ENCODE measurements around the gene MEGF11. TPM values are rescaled to one million over a fixed set of nuclear protein-coding genes. Genes with fewer than 3 reads are reported as not detected.

Gene MEGF11
- total RNA-seq, 1 experiment from 2014 or later: 0.03 TPM

GRCh38 chr15:66071921-66072295 lies 181.6 kb downstream of the MEGF11 start:
- Histone ChIP-seq H3K27me3 (replicated peaks) (peaks cover 48% of the 10 kb centered on the region), H3K4me1 (replicated peaks) (no peaks in the 10 kb centered on the region), H3K9me3 (replicated peaks) (no peaks in the 10 kb centered on the region), H3K27ac (no peak overlapping the region), H3K36me3 (no peaks in the 10 kb centered on the region), H3K4me3 (no peak overlapping the region)
- DNase-seq (ENCODE audit: low read depth in 1 of 2, low spot score in 2 of 2): no peak

GRCh38 chr15:66071160-66071920 lies 182.2 kb downstream of the MEGF11 start:
- Histone ChIP-seq H3K9me3 (replicated peaks) (no peaks in the 10 kb centered on the region), H3K36me3 (no peaks in the 10 kb centered on the region), H3K27ac (no peak overlapping the region), H3K4me3 (no peak overlapping the region), H3K4me1 (replicated peaks) (no peaks in the 10 kb centered on the region), H3K27me3 (replicated peaks) (peaks cover 48% of the 10 kb centered on the region)
- DNase-seq (ENCODE audit: low read depth in 1 of 2, low spot score in 2 of 2): no peak

- no peak for DNase-seq (ENCODE audit: low read depth in 1 of 2, low spot score in 2 of 2)
- H3K27ac ChIP-seq: no peak overlapping the region
- no peaks in the 10 kb centered on the region for H3K36me3 ChIP-seq
- no peak overlapping the region for H3K4me3 ChIP-seq
- no peaks in the 10 kb centered on the region for H3K4me1 ChIP-seq (replicated peaks)
- no peaks in the 10 kb centered on the region for H3K9me3 ChIP-seq (replicated peaks)
- peaks cover 41% of the 10 kb centered on the region for H3K27me3 ChIP-seq (replicated peaks)
These were observed 183.2 kb downstream of the MEGF11 start for GRCh38 chr15:66070220-66070934.

- Histone ChIP-seq H3K27me3 (replicated peaks) (peaks cover 41% of the 10 kb centered on the region), H3K4me3 (no peak overlapping the region), H3K36me3 (no peaks in the 10 kb centered on the region), H3K27ac (no peak overlapping the region), H3K4me1 (replicated peaks) (no peaks in the 10 kb centered on the region), H3K9me3 (replicated peaks) (no peaks in the 10 kb centered on the region)
- DNase-seq (ENCODE audit: low read depth in 1 of 2, low spot score in 2 of 2): no peak
These were observed 183.8 kb downstream of the MEGF11 start for GRCh38 chr15:66069751-66070150.

GRCh38 chr15:66068801-66069200 lies 184.7 kb downstream of the MEGF11 start:
- H3K36me3 ChIP-seq: no peaks in the 10 kb centered on the region
- no peak overlapping the region for H3K27ac ChIP-seq
- no peaks in the 10 kb centered on the region for H3K9me3 ChIP-seq (replicated peaks)
- no peaks in the 10 kb centered on the region for H3K4me1 ChIP-seq (replicated peaks)
- peaks cover 39% of the 10 kb centered on the region for H3K27me3 ChIP-seq (replicated peaks)
- H3K4me3 ChIP-seq: no peak overlapping the region
- no peak for DNase-seq (ENCODE audit: low read depth in 1 of 2, low spot score in 2 of 2)

- no peaks in the 10 kb centered on the region for H3K9me3 ChIP-seq (replicated peaks)
- H3K36me3 ChIP-seq: no peaks in the 10 kb centered on the region
- no peak overlapping the region for H3K4me3 ChIP-seq
- H3K4me1 ChIP-seq (replicated peaks): no peaks in the 10 kb centered on the region
- no peak for DNase-seq (ENCODE audit: low read depth in 1 of 2, low spot score in 2 of 2)
- no peak overlapping the region for H3K27ac ChIP-seq
- peaks cover 35% of the 10 kb centered on the region for H3K27me3 ChIP-seq (replicated peaks)
These were observed 185.9 kb downstream of the MEGF11 start for GRCh38 chr15:66067687-66068086.

- Histone ChIP-seq H3K4me1 (replicated peaks) (no peaks in the 10 kb centered on the region), H3K9me3 (replicated peaks) (no peaks in the 10 kb centered on the region; the same call in 1 of the 2 replicates), H3K27ac (no peak overlapping the region), H3K36me3 (no peaks in the 10 kb centered on the region), H3K27me3 (replicated peaks) (peaks cover 23% of the 10 kb centered on the region), H3K4me3 (no peak overlapping the region)
- DNase-seq (ENCODE audit: low read depth in 1 of 2, low spot score in 2 of 2): no peak
These were observed 187.1 kb downstream of the MEGF11 start for GRCh38 chr15:66066481-66066880.

- Histone ChIP-seq H3K27ac (no peak overlapping the region), H3K4me3 (no peak overlapping the region), H3K9me3 (replicated peaks) (no peaks in the 10 kb centered on the region; the same call in 1 of the 2 replicates), H3K4me1 (replicated peaks) (no peaks in the 10 kb centered on the region), H3K27me3 (replicated peaks) (peaks cover 18% of the 10 kb centered on the region), H3K36me3 (no peaks in the 10 kb centered on the region)
- no peak for DNase-seq (ENCODE audit: low read depth in 1 of 2, low spot score in 2 of 2)
These were observed 187.5 kb downstream of the MEGF11 start for GRCh38 chr15:66066005-66066404.

GRCh38 chr15:66065325-66065724 lies 188.2 kb downstream of the MEGF11 start:
- Histone ChIP-seq H3K4me1 (replicated peaks) (no peaks in the 10 kb centered on the region), H3K4me3 (no peak overlapping the region), H3K27ac (no peak overlapping the region), H3K27me3 (replicated peaks) (peaks cover 12% of the 10 kb centered on the region), H3K36me3 (no peaks in the 10 kb centered on the region), H3K9me3 (replicated peaks) (no peaks in the 10 kb centered on the region; the same call in 1 of the 2 replicates)
- no peak for DNase-seq (ENCODE audit: low read depth in 1 of 2, low spot score in 2 of 2)

- Histone ChIP-seq H3K27me3 (replicated peaks) (peaks cover 15% of the 10 kb centered on the region), H3K4me3 (no peak overlapping the region)
- DNase-seq (ENCODE audit: low read depth in 1 of 2, low spot score in 2 of 2): no peak
These were observed 190.4 kb downstream of the MEGF11 start for GRCh38 chr15:66063147-66063546.

GRCh38 chr15:66057089-66057488 lies 196.5 kb downstream of the MEGF11 start:
- Histone ChIP-seq H3K36me3 (no peaks in the 10 kb centered on the region), H3K27me3 (replicated peaks) (peaks cover 38% of the 10 kb centered on the region), H3K9me3 (replicated peaks) (no peaks in the 10 kb centered on the region; the same call in 1 of the 2 replicates), H3K4me3 (no peak overlapping the region), H3K4me1 (replicated peaks) (no peaks in the 10 kb centered on the region), H3K27ac (no peak overlapping the region)
- no peak for DNase-seq (ENCODE audit: low read depth in 1 of 2, low spot score in 2 of 2)

More at GRCh38 chr15:66063147-66063546, 190.4 kb downstream of the MEGF11 start:
- Histone ChIP-seq H3K27ac (no peak overlapping the region), H3K36me3 (no peaks in the 10 kb centered on the region), H3K4me1 (replicated peaks) (no peaks in the 10 kb centered on the region), H3K9me3 (replicated peaks) (no peaks in the 10 kb centered on the region; the same call in 1 of the 2 replicates)

GRCh38 chr15:66053991-66054390 lies 199.6 kb downstream of the MEGF11 start:
- H3K27ac ChIP-seq: no peak overlapping the region
- DNase-seq (ENCODE audit: low read depth in 1 of 2, low spot score in 2 of 2): no peak

GRCh38 chr15:66051833-66052232 lies 201.7 kb downstream of the MEGF11 start:
- Histone ChIP-seq H3K9me3 (replicated peaks) (no peaks in the 10 kb centered on the region), H3K27me3 (replicated peaks) (peaks cover 26% of the 10 kb centered on the region), H3K4me3 (no peak overlapping the region), H3K27ac (no peak overlapping the region), H3K36me3 (no peaks in the 10 kb centered on the region), H3K4me1 (replicated peaks) (no peaks in the 10 kb centered on the region)
- DNase-seq (ENCODE audit: low read depth in 1 of 2, low spot score in 2 of 2): no peak

More at GRCh38 chr15:66053991-66054390, 199.6 kb downstream of the MEGF11 start:
- Histone ChIP-seq H3K9me3 (replicated peaks) (no peaks in the 10 kb centered on the region), H3K4me3 (no peak overlapping the region), H3K27me3 (replicated peaks) (peaks cover 38% of the 10 kb centered on the region), H3K36me3 (no peaks in the 10 kb centered on the region), H3K4me1 (replicated peaks) (no peaks in the 10 kb centered on the region)

GRCh38 chr15:66050264-66050663 lies 203.3 kb downstream of the MEGF11 start:
- H3K36me3 ChIP-seq: no peaks in the 10 kb centered on the region
- no peak overlapping the region for H3K4me3 ChIP-seq
- DNase-seq (ENCODE audit: low read depth in 1 of 2, low spot score in 2 of 2): no peak
- H3K4me1 ChIP-seq (replicated peaks): no peaks in the 10 kb centered on the region
- H3K27ac ChIP-seq: no peak overlapping the region
- H3K9me3 ChIP-seq (replicated peaks): no peaks in the 10 kb centered on the region
- H3K27me3 ChIP-seq (replicated peaks): peaks cover 14% of the 10 kb centered on the region

All from SJSA1 (cell line).